NCI-H1048 (cell line): ENCODE data around the gene YPEL2.

Experiments used
- DNase-seq: peaks from one replicate; lab custom pipeline; 2025; lab: John Stamatoyannopoulos, UW

The YPEL2 gene

GRCh38 chr17:59330053-59330942, 1.2 kb upstream of the YPEL2 start:
- no peak for DNase-seq

GRCh38 chr17:59331929-59332748, 684 bp downstream of the YPEL2 start:
- no peak for DNase-seq

- no peak for DNase-seq
These were observed 1.4 kb downstream of the YPEL2 start for GRCh38 chr17:59332749-59333377.

DNA sequence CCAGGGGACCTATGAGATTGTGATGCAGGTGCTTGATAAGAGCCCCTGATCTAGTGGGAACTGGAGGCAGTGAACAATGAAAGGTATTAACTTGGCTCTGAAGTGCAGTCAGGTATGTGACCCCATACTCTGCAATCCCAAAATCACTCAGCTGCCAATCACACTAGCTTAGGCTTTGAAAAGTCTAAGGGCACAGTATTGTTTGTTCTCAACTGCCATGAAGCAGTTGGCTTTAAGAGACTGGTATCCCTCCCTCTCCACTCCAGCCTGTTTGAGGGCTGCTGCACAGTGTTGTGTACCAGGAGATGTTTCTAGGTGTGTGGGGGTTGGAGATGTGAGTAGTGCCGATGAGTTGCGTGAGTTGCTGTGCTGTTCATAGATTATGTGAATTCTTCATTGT, 2.4 kb downstream of the YPEL2 start:
- DNase-seq: no peak

DNA sequence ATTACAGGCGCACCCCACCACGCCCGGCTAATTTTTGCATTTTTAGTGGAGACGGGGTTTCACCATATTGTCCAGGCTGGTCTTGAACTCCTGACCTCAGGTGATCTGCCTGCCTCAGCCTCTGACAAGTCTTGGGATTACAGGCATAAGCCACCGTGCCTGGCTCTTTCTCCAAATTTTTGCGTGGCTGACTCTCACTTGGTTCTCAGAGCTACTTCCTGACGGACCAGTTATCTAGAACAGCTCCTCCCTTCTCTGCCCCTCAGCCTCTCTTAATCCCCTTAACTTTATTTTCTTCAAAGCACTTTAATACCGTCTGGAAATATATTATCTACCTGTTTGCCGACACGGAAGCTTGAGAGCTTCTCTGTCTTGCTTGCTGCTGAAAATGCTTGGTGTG, 4.2 kb downstream of the YPEL2 start:
- no peak for DNase-seq

GRCh38 chr17:59337741-59338299, 6.4 kb downstream of the YPEL2 start:
- no peak for DNase-seq

- no peak for DNase-seq
These were observed 7.0 kb downstream of the YPEL2 start for GRCh38 chr17:59338498-59338897.

- no peak for DNase-seq
These were observed 10.5 kb downstream of the YPEL2 start for GRCh38 chr17:59341922-59342321.

GRCh38 chr17:59342681-59343131, 11.3 kb downstream of the YPEL2 start:
- no peak for DNase-seq

GRCh38 chr17:59345476-59345875, 14.0 kb downstream of the YPEL2 start:
- DNase-seq: no peak

GRCh38 chr17:59346341-59346740, 14.9 kb downstream of the YPEL2 start:
- DNase-seq: no peak

- DNase-seq: no peak
These were observed 15.5 kb downstream of the YPEL2 start for GRCh38 chr17:59346876-59347407.

DNA sequence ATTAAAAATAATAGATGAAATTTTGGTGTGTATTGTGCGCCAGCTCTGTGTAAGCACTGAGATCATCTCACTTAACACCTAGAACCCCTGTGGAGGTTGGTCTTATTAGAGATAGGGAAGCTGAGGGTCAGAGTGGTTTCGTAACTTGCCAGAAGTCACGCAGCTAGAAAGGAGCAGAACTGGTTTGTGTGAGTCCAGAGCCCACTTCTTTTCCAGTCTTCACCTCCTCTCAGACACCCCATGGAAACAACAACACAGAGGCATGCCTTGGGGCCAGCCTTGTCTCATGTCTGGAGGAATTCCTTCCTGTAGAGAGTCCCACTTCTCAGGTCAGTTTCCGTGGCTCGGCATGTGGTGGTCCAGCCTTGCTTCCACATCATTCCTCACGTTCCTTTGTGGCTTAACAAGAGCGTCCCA, 16.5 kb downstream of the YPEL2 start:
- no peak for DNase-seq

- DNase-seq: no peak
These were observed 17.7 kb downstream of the YPEL2 start for GRCh38 chr17:59349178-59349577.

DNA sequence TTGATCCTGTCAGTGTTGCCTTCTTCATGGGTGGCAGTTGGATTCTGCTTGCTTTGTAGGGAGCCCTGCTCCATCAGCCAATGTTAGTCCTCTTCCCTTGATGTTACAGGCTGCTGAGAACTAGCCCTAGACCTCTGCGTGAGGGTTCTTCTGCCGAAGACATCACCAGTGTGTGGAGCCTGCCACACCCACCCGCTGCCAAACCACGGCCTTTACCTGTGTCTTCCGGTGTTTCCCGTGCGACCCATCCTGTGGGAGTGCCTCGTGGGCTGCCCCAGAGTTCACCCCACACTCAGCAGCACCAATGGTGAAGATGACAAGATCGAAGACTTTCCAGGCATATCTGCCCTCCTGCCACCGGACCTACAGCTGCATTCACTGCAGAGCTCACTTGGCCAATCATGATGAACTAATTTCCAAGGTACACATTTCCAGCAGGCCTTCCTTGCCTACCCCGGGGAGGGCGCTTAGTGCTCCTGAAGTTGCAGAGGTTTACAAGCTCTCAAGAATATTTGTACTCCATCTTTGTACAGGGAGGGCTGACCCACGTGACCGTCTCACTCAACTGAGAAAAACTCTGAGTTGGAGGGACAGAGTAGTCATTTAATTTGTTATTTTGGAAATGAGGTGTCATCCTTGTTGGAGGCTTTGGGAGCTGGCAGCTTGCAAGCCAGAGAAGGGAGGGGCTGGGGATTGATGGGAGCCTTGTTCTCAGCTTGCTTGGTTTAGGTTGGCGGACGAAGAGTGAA, 21.8 kb downstream of the YPEL2 start:
- no peak for DNase-seq

DNA sequence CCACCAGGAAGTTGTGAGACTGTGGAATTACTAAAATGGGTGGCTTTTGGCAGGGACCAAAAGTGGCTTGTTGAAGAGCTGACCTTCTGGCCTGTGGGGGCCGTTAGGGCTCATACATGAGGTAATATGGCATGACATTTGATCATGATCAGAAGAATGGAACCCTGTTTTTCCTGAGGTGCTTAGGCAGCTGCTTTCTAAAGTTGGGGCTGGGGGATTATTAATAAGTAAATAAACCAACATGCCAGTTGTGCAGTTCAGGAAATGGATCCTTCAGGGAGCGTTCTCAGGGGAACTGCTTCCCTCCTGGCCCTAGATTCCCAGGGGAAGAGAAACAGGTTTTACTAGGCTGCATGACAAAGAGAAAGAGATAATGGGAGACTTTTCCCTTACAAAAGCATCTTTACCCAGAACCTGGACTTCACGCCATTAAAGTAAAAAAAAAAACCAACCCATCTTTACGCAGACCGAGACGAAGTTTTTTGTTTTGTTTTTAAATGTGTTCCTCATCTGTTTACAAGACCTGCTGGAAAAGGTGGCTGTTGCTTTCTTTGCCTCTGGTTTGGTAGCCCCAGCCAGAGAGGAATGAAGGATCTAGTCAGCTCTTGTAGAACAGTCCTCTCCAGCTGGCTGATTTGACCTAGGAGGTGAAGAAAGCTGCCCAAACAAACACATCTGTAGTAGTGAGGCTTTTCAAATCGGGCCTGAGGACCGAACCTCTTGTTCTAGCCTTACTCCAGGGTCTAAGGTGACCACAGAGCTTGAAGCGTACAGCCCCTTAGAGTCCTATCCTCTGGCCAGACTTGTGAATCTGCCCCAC, 22.7 kb downstream of the YPEL2 start:
- no peak for DNase-seq

GRCh38 chr17:59355030-59355701, 23.7 kb downstream of the YPEL2 start:
- DNase-seq: no peak

DNA sequence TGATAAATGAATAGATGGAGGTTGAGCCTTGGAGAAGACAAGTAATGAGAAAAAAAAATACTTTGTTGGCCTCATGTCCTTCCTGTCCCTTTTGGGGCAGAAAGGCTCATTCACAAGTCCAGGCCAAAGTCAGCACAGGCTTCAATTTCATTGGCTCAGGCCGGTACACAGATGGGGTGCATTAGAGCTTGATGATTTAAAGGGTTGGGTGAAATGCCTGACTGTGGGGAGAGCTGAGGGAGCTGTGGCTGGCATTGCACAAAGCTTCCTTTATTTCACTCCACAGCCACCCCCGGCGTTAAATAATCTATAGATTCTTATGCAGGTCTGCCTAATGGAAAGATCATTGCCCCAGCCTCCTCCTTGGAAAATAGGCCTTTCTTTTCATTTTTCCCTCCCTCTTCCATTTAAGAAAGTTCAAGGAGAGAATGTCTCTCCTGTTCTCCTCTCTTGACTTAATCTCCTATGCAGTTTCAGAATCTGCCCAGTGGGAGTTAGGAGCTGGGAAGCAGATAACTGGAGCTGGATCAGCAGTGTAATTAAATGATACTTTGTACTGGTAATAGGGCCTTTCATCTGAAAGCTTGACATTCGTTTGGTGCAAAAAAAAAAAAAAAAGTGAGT, 24.4 kb downstream of the YPEL2 start:
- DNase-seq: no peak

GRCh38 chr17:59356543-59357218, 25.2 kb downstream of the YPEL2 start:
- DNase-seq: no peak
